Thyroid gland (tissue), 4 donors: ENCODE measurements around the gene DIP2B.

ENCODE experiments used
- CTCF ChIP-seq, 6 experiments: fragments of 200-600 bp in 3 of 6; fragments of 450-650 bp in 3 of 6; sonication (generic) in 3 of 6; IDR thresholded peaks; one replicate each; pipeline ENCODE4 v1.5.1; 2016 to 2019; ENCODE audit warnings: antibody characterized with exemption in 6 of 6, mild to moderate bottlenecking in 2 of 6, inconsistent platforms in 1 of 6, moderate library complexity in 1 of 6
- POLR2A ChIP-seq, 2 donors: fragments of 450-650 bp; IDR thresholded peaks; one replicate each; pipeline ENCODE4 v1.6.1; 2017; ENCODE audit warnings: antibody characterized with exemption in 2 of 2, mild to moderate bottlenecking in 2 of 2, moderate library complexity in 1 of 2

GRCh38 chr12:50725011-50725942 is 220.5 kb downstream of the DIP2B start:
- TF ChIP-seq CTCF (IDR thresholded peaks at IDR 0.05) (no peak), POLR2A (IDR thresholded peaks at IDR 0.05) (no peak)
